Spinal cord (tissue), 10 donors: Measurements from ENCODE around the gene LMX1A. TPM values are rescaled to one million over a fixed set of nuclear protein-coding genes. Genes with fewer than 3 reads are reported as not detected.

Experiments used
- DNase-seq, 6 donors: peaks; one replicate each; pipeline versions ENCODE4 v3.0.0 to v3.0.0-alpha.2; 2013 to 2015; ENCODE audit warnings: low spot score in 6 of 6, low read depth in 4 of 6
- H3K27ac ChIP-seq: one replicate; pipeline ENCODE4 v1.5.1; 2013; ENCODE audit warnings: low read depth, low read length, control low read depth
- H3K27me3 ChIP-seq: one replicate; pipeline ENCODE4 v1.6.1; 2013; ENCODE audit warnings: low read length; ENCODE audit not compliant: control insufficient read depth, insufficient read depth
- H3K36me3 ChIP-seq: one replicate; pipeline ENCODE4 v1.6.1; 2013; ENCODE audit warnings: low read length; ENCODE audit not compliant: control insufficient read depth, insufficient read depth
- H3K4me1 ChIP-seq: one replicate; pipeline ENCODE4 v1.6.1; 2013; ENCODE audit warnings: low read length; ENCODE audit not compliant: control insufficient read depth, insufficient read depth
- H3K4me3 ChIP-seq: one replicate; pipeline ENCODE4 v1.5.1; 2013; ENCODE audit warnings: low read depth, low read length, control low read depth
- H3K9me3 ChIP-seq: one replicate; pipeline ENCODE4 v1.6.1; 2013; ENCODE audit warnings: low read length; ENCODE audit not compliant: control insufficient read depth, insufficient read depth
- WGBS: methylation state at CpG from one replicate; pipeline ENCODE4 v1.1.5; 2013; ENCODE audit warnings: missing lambda C conversion rate; ENCODE audit not compliant: insufficient coverage; 5-methylcytosine and 5-hydroxymethylcytosine counted together
- polyA plus RNA-seq, 2 donors: library from polyadenylated mRNA; unstranded; fragments of 120-200 nt; gene quantifications; one replicate each; pipeline ENCODE4 v1.2.1, GENCODE V29; 2013; ENCODE audit not compliant: insufficient read length in 2 of 2
- total RNA-seq, 2 donors: library from RNA; depleted of rRNA in 1 of 2; stranded (reverse); fragments of 120-200 nt in 1 of 2; fragments of >200 nt in 1 of 2; gene quantifications; one replicate each; pipeline versions ENCODE4 v1.2.3 to v1.2.4, GENCODE V29; 2013 to 2014
- donor health status: healthy.

The LMX1A gene
- total and polyA plus RNA-seq, 4 donors, result 0.40 to 4.4 (median 0.69) TPM

DNA sequence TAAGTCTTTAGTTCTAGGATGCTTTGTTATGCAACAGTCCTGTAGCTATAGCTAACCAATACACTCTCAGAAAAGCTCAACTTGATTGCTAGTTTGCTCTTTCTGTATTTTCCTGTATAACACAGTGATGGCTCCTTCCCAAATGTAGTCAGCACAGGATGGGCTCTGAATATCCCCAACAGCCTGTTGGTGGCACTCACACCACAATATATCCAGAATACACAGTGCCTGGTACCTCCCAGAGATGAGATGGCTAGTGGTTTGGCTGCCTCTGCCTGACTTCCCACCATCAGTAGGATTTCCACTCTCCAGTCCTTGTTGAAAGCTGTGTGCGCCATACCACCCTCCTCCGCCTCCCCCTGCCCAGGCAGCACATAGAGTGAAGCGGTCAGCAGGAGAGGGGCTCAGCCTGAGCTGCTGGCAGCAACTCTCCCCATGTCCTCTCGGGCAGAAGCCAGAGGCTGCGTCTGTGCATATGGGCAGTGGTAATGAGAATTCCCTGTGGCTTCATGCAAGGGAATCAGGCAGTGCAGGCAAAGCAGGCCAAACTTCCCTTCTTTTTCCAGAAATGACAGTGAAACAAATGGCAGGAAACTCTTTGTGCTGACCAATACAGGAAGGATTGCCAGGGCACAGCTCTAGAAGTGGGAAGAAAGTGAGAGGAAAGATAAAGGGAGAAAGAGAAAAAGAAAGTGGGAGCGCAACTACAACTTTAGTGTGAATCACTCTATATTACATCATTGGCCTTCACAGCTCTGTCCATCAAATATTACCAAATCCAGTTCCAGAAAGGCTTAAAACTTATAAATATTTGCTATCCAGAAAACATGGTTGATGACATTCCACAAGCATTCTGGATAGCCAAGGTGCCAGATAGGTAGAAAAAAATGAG lies 49.7 kb downstream of the LMX1A start:
- 86% methylated on average over 2 of the region's 6 CpGs for WGBS
- H3K27ac ChIP-seq, result no peak overlapping the region
- no peak overlapping the region for H3K4me3 ChIP-seq
- DNase-seq, result peak in 1 of 6 donors; percentile 24
- no peaks in the 10 kb centered on the region for H3K27me3 ChIP-seq
- H3K4me1 ChIP-seq, result no peaks in the 10 kb centered on the region
- H3K36me3 ChIP-seq, result no peaks in the 10 kb centered on the region
- H3K9me3 ChIP-seq, result no peaks in the 10 kb centered on the region

DNA sequence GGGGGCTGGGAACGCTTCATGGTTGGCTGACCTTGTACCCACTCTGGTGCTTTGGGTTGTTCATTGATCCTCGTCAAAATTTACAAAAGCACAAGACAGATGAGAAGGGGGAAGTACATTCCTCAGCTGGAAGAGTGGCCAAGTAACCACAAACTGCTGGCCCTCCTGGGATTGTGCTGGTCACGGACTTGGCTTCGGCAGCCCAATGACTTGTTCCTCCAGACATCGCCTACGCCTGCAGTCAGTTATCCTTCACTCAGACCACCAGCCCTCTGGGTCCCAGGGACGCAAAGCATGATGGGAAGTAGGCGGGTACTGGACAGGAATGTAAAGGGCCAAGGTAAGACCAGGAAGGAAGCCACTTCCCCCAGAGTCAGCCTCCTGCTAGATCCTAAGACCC lies 53.1 kb downstream of the LMX1A start:
- WGBS, result 46% methylated on average over 2 of the region's 8 CpGs
- no peak overlapping the region for H3K4me3 ChIP-seq
- no peak for DNase-seq
- H3K36me3 ChIP-seq, result no peaks in the 10 kb centered on the region
- no peaks in the 10 kb centered on the region for H3K27me3 ChIP-seq
- H3K4me1 ChIP-seq, result no peaks in the 10 kb centered on the region
- no peak overlapping the region for H3K27ac ChIP-seq
- no peaks in the 10 kb centered on the region for H3K9me3 ChIP-seq

DNA sequence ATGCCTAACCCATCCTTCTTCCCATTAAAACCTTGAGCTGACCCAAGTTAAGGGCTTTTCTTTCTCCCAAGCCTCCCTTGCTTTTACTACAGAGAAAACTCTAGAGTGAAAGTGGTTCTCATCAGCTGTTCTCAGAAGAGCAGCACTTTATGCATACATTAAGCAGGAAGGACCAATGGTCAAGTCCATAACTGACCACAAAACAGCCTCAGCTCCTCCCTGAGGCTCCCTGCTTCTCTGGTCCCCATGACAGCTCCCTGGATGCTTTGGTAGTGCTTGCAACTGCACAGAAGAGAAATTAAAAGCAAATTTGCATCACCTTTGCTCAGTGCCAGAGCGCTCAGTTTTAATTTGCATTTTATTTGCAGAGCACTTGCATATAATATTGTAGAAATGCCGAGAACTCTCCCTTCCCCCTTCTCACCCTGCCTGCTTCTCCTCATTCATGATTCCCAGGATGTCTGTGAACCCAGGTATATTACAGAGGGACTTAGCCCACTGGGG lies 56.1 kb downstream of the LMX1A start:
- DNase-seq, result no peak
- H3K36me3 ChIP-seq, result no peaks in the 10 kb centered on the region
- WGBS, result no CpG with 5 or more reads among the region's 2 CpGs
- H3K27me3 ChIP-seq, result no peaks in the 10 kb centered on the region
- H3K27ac ChIP-seq, result no peak overlapping the region
- no peak overlapping the region for H3K4me3 ChIP-seq
- no peaks in the 10 kb centered on the region for H3K9me3 ChIP-seq
- H3K4me1 ChIP-seq, result no peaks in the 10 kb centered on the region

DNA sequence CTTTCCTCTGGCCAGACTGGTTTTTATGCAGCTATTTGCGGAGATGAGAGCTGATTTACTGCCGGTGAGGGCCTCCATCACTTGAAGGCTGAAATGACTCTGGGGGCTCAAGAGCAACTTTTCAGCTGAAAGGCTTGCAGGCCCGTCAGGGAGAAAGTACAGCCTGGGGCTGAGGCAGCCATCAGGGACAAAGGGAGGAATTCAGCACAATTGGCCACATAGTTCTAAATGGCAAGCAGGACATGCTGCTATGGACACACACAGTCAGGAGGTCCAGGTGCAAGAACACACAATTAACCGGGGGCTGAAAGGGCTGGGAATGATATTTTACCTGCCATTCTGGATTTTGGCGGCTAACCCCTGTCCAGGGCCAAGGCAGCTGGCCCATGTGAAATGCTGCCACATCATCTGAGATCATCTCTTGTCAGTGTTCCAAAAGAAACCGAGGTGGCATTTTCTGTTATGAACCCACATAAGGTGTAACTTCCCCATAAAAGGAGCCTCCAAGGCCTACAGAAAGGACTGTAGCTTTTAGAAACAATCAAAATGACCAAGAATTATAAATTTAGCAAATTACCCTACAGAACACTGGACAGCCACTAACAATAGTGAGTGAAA lies 58.2 kb downstream of the LMX1A start:
- DNase-seq, result no peak
- H3K4me3 ChIP-seq, result no peak overlapping the region
- H3K9me3 ChIP-seq, result no peaks in the 10 kb centered on the region
- H3K27me3 ChIP-seq, result no peaks in the 10 kb centered on the region
- WGBS, result 49% methylated on average over 6 of the region's 6 CpGs
- H3K27ac ChIP-seq, result no peak overlapping the region
- no peaks in the 10 kb centered on the region for H3K4me1 ChIP-seq
- no peaks in the 10 kb centered on the region for H3K36me3 ChIP-seq

DNA sequence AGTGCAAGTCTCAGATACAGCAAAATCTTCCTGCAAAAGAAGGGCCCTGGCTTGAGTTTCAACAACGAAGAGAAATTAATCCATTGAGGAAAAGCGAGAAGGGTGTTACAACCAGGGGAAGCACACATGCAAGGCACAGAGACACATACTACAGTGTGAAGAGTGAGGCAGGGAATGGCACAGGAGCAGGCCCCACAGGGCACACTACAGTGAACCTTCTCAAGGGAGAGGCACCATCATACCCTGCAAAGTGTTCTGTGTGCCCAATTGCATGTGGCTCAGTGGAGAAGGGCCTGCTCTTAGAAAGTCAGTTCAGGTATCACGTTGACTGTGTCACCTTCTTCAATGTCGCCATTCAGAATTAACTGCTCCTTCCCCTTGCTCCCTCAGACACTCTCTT lies 60.3 kb downstream of the LMX1A start:
- no peak for DNase-seq
- no peaks in the 10 kb centered on the region for H3K27me3 ChIP-seq
- H3K9me3 ChIP-seq, result no peaks in the 10 kb centered on the region
- H3K4me1 ChIP-seq, result no peaks in the 10 kb centered on the region
- no peak overlapping the region for H3K4me3 ChIP-seq
- H3K36me3 ChIP-seq, result no peaks in the 10 kb centered on the region
- no peak overlapping the region for H3K27ac ChIP-seq
- WGBS, result 82% methylated on average over 4 of the region's 4 CpGs

DNA sequence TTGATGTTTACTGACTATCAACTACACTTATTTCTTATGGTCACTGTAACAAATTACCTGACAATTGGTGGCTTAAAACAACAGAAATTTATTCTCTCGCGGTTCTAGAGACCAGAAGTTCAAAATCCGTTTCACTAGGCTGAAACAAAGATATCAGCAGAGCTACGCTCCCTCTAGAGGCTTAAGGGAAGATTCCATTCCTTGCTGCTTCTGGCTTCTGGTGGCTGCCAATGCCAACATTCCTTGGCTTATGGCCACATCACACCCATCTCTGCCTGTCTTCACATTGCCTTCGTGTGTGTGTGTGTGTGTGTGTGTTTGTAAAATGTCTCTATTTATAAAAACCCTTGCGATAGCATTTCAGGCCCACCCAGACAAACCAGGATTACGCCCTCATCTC lies 66.4 kb downstream of the LMX1A start:
- Histone ChIP-seq H3K27ac (no peak overlapping the region), H3K9me3 (no peaks in the 10 kb centered on the region), H3K4me1 (peaks cover 12% of the 10 kb centered on the region), H3K27me3 (peaks cover 3% of the 10 kb centered on the region), H3K36me3 (no peaks in the 10 kb centered on the region), H3K4me3 (no peak overlapping the region)
- 91% methylated on average over 4 of the region's 7 CpGs for WGBS
- peak in 1 of 6 donors; percentile 74 for DNase-seq

DNA sequence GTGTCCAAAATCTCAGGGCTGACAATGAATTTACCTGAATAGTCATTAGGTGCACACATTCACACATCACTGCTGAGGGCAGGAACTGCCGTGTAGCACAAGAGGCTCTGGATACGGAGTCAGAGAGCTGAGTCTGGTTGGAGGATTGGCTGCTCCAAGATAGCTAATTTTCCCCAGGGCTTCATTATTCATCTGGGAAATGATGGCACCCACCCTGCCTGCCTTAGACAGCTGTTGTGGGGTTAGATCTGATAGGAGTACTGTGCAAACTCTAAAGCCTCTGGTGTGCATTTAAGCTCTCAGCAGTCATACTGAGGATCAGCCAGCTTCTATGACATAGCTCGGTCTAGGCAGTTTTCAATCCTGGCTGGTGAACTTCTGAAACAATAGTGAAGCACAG lies 67.0 kb downstream of the LMX1A start:
- Histone ChIP-seq H3K27me3 (peaks cover 6% of the 10 kb centered on the region), H3K4me1 (peaks cover 14% of the 10 kb centered on the region), H3K9me3 (no peaks in the 10 kb centered on the region), H3K27ac (no peak overlapping the region), H3K36me3 (no peaks in the 10 kb centered on the region), H3K4me3 (no peak overlapping the region)
- WGBS, result 89% methylated on average over 1 of the region's 3 CpGs
- DNase-seq, result no peak

DNA sequence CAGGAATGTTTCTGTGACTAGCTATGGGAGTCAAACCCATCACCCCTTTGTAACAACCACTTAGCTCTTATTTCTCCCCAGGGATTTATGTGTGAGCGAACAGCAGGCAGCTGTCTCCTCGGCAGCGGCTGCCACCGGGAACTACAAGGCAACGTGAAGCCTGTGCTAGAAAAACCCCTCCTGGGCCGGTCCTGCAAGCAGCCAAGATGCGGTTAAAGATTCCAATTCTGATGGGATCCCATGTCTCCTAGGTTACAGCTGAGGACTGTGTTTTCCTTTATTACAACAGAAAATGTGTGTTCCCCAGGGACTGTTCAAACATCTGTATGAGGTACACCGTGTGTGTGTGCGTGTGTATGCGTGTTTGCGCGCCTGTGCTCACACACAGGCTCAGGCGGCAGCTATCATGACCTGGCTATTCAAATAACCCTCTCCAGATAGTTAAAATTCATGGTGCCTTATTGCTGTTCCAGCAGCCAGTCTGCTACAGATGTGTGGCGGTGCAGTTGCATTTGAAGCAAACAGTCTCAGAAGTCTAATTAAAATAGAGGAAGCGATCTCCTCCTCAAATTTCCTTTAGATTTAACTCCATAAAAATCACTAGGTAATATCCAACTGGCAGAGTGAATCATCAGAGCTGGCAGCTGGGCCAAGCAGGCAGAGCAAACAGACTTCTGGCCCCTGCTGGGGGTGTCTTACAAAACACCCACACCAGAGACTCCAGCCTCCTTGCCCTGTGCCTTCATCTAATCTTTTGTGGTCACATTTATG lies 68.0 kb downstream of the LMX1A start:
- H3K4me1 ChIP-seq, result peaks cover 18% of the 10 kb centered on the region
- H3K9me3 ChIP-seq, result no peaks in the 10 kb centered on the region
- peak in 3 of 6 donors; percentile 45 to 89 (median 53) for DNase-seq
- H3K4me3 ChIP-seq, result no peak overlapping the region
- no peaks in the 10 kb centered on the region for H3K36me3 ChIP-seq
- no peak overlapping the region for H3K27ac ChIP-seq
- peaks cover 8% of the 10 kb centered on the region for H3K27me3 ChIP-seq
- WGBS, result 19% methylated on average over 5 of the region's 15 CpGs

DNA sequence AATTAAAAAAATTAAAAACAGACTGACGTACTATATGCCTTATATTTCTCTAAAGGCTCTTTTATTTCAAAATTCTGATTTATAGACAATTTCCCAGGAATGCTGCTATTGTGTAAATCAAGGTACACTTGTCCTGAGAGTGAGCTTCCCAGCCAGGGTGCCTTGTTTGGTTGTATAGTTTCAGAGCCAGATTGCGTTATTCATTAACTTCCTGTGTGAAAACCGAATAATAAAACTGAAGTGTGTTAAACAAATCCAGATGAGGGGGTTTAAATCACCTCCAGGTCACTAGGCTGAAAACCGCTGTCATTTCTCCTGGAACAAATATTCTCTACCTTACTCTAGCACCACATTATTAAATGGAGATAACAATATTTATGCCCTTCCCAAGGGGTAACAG lies 68.7 kb downstream of the LMX1A start:
- no CpG with 5 or more reads among the region's 4 CpGs for WGBS
- Histone ChIP-seq H3K9me3 (no peaks in the 10 kb centered on the region), H3K27ac (no peak overlapping the region), H3K27me3 (peaks cover 8% of the 10 kb centered on the region), H3K36me3 (no peaks in the 10 kb centered on the region), H3K4me1 (peaks cover 18% of the 10 kb centered on the region), H3K4me3 (no peak overlapping the region)
- DNase-seq, result no peak
